Astrocyte (in vitro differentiated cells and primary cell): ENCODE data around the gene PCLAF. TPM values are rescaled to one million over a fixed set of nuclear protein-coding genes. Genes with fewer than 3 reads are reported as not detected.
A peak's percentile ranks its signal among the peaks of the same experiment; 100 is the strongest.

Experiments used
- DNase-seq: peaks from one replicate; pipeline ENCODE4 v3.0.0-alpha.2; 2010; ENCODE audit warnings: low read depth
- FAIRE-seq: peaks from 2 replicates; lab custom pipeline; 2011; peaks lifted over from hg19 to GRCh38; lab: Jason Lieb, UNC
- H2AFZ ChIP-seq: 2 replicates; pipeline ENCODE4 v1.6.0; 2012; ENCODE audit warnings: low read depth, low read length, inconsistent platforms
- H3K27ac ChIP-seq: 2 replicates; pipeline ENCODE4 v1.5.1; 2011; ENCODE audit warnings: low read depth, low read length, inconsistent platforms
- H3K27me3 ChIP-seq: 2 replicates; pipeline ENCODE4 v1.6.0; 2011; ENCODE audit warnings: low read length, inconsistent platforms; ENCODE audit not compliant: insufficient read depth
- H3K36me3 ChIP-seq: 2 replicates; pipeline ENCODE4 v1.5.1; 2011; ENCODE audit warnings: low read length, inconsistent platforms; ENCODE audit not compliant: insufficient read depth
- H3K4me1 ChIP-seq: 2 replicates; pipeline ENCODE4 v1.5.1; 2011; ENCODE audit warnings: low read length, inconsistent platforms; ENCODE audit not compliant: insufficient read depth
- H3K4me2 ChIP-seq: 2 replicates; pipeline ENCODE4 v1.6.0; 2012; ENCODE audit warnings: low read length, inconsistent platforms
- H3K4me3 ChIP-seq: 2 replicates; pipeline ENCODE4 v1.5.1; 2011; ENCODE audit warnings: low read depth, mild to moderate bottlenecking, low read length, inconsistent platforms; ENCODE audit not compliant: insufficient read depth
- H3K79me2 ChIP-seq: 2 replicates; pipeline ENCODE4 v1.6.0; 2012; ENCODE audit warnings: mild to moderate bottlenecking, low read length, inconsistent platforms; ENCODE audit not compliant: insufficient read depth
- H3K9ac ChIP-seq: 2 replicates; pipeline ENCODE4 v1.6.0; 2012; ENCODE audit warnings: mild to moderate bottlenecking, low read length, inconsistent platforms
- H3K9me3 ChIP-seq: 2 replicates; pipeline ENCODE4 v1.5.1; 2012; ENCODE audit warnings: low read depth, mild to moderate bottlenecking, low read length, inconsistent platforms; ENCODE audit not compliant: insufficient read depth
- H4K20me1 ChIP-seq: 2 replicates; pipeline ENCODE4 v1.6.0; 2012; ENCODE audit warnings: low read length, inconsistent platforms; ENCODE audit not compliant: insufficient read depth
- H3K27ac Mint-ChIP-seq: one replicate; pipeline ENCODE4 v1.8.0; 2021; ENCODE audit warnings: mild to moderate bottlenecking, mixed read lengths; ENCODE audit not compliant: unreplicated experiment
- H3K27me3 Mint-ChIP-seq: one replicate; pipeline ENCODE4 v1.8.0; 2021; ENCODE audit warnings: low read depth, mixed read lengths; ENCODE audit not compliant: unreplicated experiment
- H3K36me3 Mint-ChIP-seq: one replicate; pipeline ENCODE4 v1.8.0; 2021; ENCODE audit warnings: low read depth, mixed read lengths; ENCODE audit not compliant: unreplicated experiment
- H3K4me1 Mint-ChIP-seq: one replicate; pipeline ENCODE4 v1.8.0; 2021; ENCODE audit warnings: low read depth, mixed read lengths; ENCODE audit not compliant: unreplicated experiment
- H3K4me3 Mint-ChIP-seq: one replicate; pipeline ENCODE4 v1.8.0; 2021; ENCODE audit warnings: mild to moderate bottlenecking, moderate library complexity, mixed read lengths; ENCODE audit not compliant: unreplicated experiment
- H3K9me3 Mint-ChIP-seq: one replicate; pipeline ENCODE4 v1.8.0; 2021; ENCODE audit warnings: mild to moderate bottlenecking, mixed read lengths; ENCODE audit not compliant: unreplicated experiment
- EZH2 ChIP-seq: IDR thresholded peaks from 2 replicates; pipeline ENCODE4 v1.6.1; 2012; ENCODE audit warnings: mild to moderate bottlenecking, low read length, inconsistent platforms; ENCODE audit not compliant: insufficient read depth
- total RNA-seq: library from RNA; stranded (reverse); gene quantifications from 2 replicates; pipeline ENCODE4 v1.2.1, GENCODE V29; 2021
- TF ChIP-seq, protein P1 (sequence below): IDR thresholded peaks from 2 replicates; pipeline ENCODE4 v1.5.1; 2011; ENCODE audit warnings: low read depth, mild to moderate bottlenecking, inconsistent platforms, low read length, moderate library complexity; ENCODE audit not compliant: insufficient read depth

PCLAF gene
- total RNA-seq, 1 donor from 2014 or later = 1.8 TPM

DNA sequence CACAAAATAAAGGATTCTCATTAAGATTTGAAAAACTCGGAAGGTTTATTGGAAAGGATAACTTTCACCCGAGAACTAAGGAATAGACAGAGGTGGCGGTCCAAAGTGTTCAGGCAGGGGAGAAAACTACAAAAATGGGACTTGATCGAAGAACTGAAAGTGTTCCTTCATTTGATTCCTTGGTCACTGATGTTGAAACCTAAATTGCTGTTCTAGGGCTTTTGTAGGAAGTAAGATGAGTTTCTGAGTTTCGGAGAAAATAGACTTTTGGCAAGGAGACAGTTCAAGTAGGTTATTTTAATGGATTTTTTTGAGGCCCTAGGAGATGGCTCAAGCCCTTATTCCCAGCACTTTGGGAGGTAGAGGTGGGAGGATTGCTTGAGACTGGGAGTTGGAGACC lies 7.8 kb upstream of the PCLAF start:
- H3K4me3 Mint-ChIP-seq = peak overlapping the region; percentile 97
- Histone ChIP-seq H3K79me2 (peaks cover 52% of the 10 kb centered on the region), H3K9me3 (no peaks in the 10 kb centered on the region), H3K4me1 (peaks cover 5% of the 10 kb centered on the region), H3K4me2 (peak overlapping the region; percentile 84), H4K20me1 (peaks cover 14% of the 10 kb centered on the region), H2AFZ (no peak overlapping the region), H3K27ac (no peak overlapping the region), H3K27me3 (no peaks in the 10 kb centered on the region), H3K36me3 (peaks cover 5% of the 10 kb centered on the region), H3K9ac (no peak overlapping the region), H3K4me3 (peak overlapping the region; percentile 95)
- peak overlapping the region; percentile 77 for H3K27ac Mint-ChIP-seq
- H3K9me3 Mint-ChIP-seq = no peaks in the 10 kb centered on the region
- H3K27me3 Mint-ChIP-seq = no peaks in the 10 kb centered on the region
- no peak for DNase-seq
- peaks cover 9% of the 10 kb centered on the region for H3K4me1 Mint-ChIP-seq
- peaks cover 4% of the 10 kb centered on the region for H3K36me3 Mint-ChIP-seq
- FAIRE-seq = no peak
- TF ChIP-seq EZH2 = no peak
- TF ChIP-seq, protein P1, sequence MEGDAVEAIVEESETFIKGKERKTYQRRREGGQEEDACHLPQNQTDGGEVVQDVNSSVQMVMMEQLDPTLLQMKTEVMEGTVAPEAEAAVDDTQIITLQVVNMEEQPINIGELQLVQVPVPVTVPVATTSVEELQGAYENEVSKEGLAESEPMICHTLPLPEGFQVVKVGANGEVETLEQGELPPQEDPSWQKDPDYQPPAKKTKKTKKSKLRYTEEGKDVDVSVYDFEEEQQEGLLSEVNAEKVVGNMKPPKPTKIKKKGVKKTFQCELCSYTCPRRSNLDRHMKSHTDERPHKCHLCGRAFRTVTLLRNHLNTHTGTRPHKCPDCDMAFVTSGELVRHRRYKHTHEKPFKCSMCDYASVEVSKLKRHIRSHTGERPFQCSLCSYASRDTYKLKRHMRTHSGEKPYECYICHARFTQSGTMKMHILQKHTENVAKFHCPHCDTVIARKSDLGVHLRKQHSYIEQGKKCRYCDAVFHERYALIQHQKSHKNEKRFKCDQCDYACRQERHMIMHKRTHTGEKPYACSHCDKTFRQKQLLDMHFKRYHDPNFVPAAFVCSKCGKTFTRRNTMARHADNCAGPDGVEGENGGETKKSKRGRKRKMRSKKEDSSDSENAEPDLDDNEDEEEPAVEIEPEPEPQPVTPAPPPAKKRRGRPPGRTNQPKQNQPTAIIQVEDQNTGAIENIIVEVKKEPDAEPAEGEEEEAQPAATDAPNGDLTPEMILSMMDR = no peak

GRCh38 chr15:64387562-64388168 lies 6.4 kb upstream of the PCLAF start, which contains the start of gene TRIP4:
Gene TRIP4, plus strand, starts transcription at chr15:64387836. Its CDS starts 28 bp downstream, at chr15:64387864.
- peak within 1 kb of the TSS; percentile 95 for H3K4me3 ChIP-seq
- peak; percentile 83 for FAIRE-seq

More at GRCh38 chr15:64387562-64388168, 6.4 kb upstream of the PCLAF start, which contains the start of gene TRIP4:
- H3K4me1 ChIP-seq = peaks cover 5% of the 10 kb centered on the region
- H3K27ac Mint-ChIP-seq = peak within 1 kb of the TSS; percentile 93
- peak within 1 kb of the TSS; percentile 84 for H3K4me2 ChIP-seq
- peak within 1 kb of the TSS; percentile 80 for H2AFZ ChIP-seq
- peak within 1 kb of the TSS; percentile 90 for H3K9ac ChIP-seq
- no peaks in the 10 kb centered on the region for H3K9me3 Mint-ChIP-seq
- peak; percentile 96 for DNase-seq
- H3K4me1 Mint-ChIP-seq = peaks cover 9% of the 10 kb centered on the region
- H3K79me2 ChIP-seq = peaks cover 48% of the 10 kb centered on the region
- no peaks in the 10 kb centered on the region for H3K27me3 Mint-ChIP-seq
- peak within 1 kb of the TSS; percentile 57 for H3K27ac ChIP-seq
- H3K27me3 ChIP-seq = no peaks in the 10 kb centered on the region
- TF ChIP-seq, protein P1 = no peak
- TF ChIP-seq EZH2 = no peak
- H3K4me3 Mint-ChIP-seq = peak within 1 kb of the TSS; percentile 97
- no peaks in the 10 kb centered on the region for H3K36me3 ChIP-seq
- peaks cover 10% of the 10 kb centered on the region for H4K20me1 ChIP-seq
- H3K36me3 Mint-ChIP-seq = peaks cover 3% of the 10 kb centered on the region
- H3K9me3 ChIP-seq = no peaks in the 10 kb centered on the region
